ENCODE measurements around the gene NUCKS1. TPM values are rescaled to one million over a fixed set of nuclear protein-coding genes. Genes with fewer than 3 reads are reported as not detected.

Gene NUCKS1
- total RNA-seq, 4 donors from 2014 or later: 54.8 to 84.8 (median 71.2) TPM

- peak in 1 of 3 donors; percentile 33 for TF ChIP-seq CTCF (IDR thresholded peaks at IDR 0.05)
- DNase-seq (ENCODE audit: low spot score): no peak
These were observed 41.7 kb upstream of the NUCKS1 start for GRCh38 chr1:205791568-205792180.

GRCh38 chr1:205787287-205787916 lies 37.4 kb upstream of the NUCKS1 start:
- DNase-seq (ENCODE audit: low spot score) (no peak), ATAC-seq (ENCODE audit: low FRiP score) (no peak)
- TF ChIP-seq CTCF (IDR thresholded peaks at IDR 0.05): no peak

More at GRCh38 chr1:205791568-205792180, 41.7 kb upstream of the NUCKS1 start:
- ATAC-seq (ENCODE audit: low FRiP score): peak; percentile 67

DNA sequence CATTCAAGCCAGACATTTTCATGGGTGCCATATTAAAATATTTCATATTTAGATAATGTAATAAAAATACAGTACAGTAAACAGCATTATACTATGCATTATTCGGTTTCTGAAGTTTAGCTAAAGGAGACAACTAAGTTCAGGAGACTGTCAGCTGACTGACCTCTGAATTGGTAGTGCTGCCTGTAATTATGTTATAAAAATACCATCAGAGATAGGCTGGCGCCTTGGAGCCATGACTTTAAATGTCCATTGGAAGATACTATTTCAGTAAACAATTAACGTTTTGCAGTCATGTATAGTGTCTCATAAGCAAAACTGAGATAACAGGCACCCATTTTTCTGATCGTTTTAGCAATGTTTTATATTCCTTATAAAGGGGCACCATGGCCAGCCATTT lies 36.6 kb upstream of the NUCKS1 start:
- no peak for ATAC-seq (ENCODE audit: low FRiP score)
- TF ChIP-seq CTCF (IDR thresholded peaks at IDR 0.05): no peak
- no peak for DNase-seq (ENCODE audit: low spot score)

- TF ChIP-seq CTCF (IDR thresholded peaks at IDR 0.05): no peak
- no peak for DNase-seq (ENCODE audit: low spot score)
- no peak for ATAC-seq (ENCODE audit: low FRiP score)
These were observed 35.5 kb upstream of the NUCKS1 start for GRCh38 chr1:205785446-205785845.

DNA sequence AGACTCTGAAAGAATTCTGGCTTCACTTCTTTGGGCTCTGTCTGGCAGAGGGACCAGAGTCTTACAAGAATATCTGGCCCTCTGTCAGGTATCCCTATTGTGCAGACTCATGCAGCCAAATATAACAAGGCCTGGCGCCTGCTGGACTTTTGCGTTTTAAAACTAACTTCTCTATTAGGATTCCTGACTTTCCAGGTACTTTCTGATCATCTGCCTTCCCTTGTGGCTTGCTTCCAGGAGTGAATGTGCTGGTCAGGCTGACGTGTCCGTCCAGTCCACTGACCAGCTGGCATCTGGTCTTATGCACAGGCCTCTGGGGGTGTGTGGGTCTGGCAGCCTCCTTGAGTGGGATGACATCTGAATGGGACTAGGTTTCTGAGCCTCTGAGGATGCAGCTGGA lies 33.9 kb upstream of the NUCKS1 start:
- TF ChIP-seq CTCF (IDR thresholded peaks at IDR 0.05): no peak
- ATAC-seq (ENCODE audit: low FRiP score): peak; percentile 78
- no peak for DNase-seq (ENCODE audit: low spot score)

- TF ChIP-seq CTCF (IDR thresholded peaks at IDR 0.05): no peak
- DNase-seq (ENCODE audit: low spot score): no peak
- ATAC-seq (ENCODE audit: low FRiP score): no peak
These were observed 33.4 kb upstream of the NUCKS1 start for GRCh38 chr1:205783433-205783795.

All from omental fat pad (tissue), 4 donors.